ENCODE data around the gene LRBA.

LRBA gene

GRCh38 chr4:150345207-150345744, 669.8 kb downstream of the LRBA start:
- no peak for DNase-seq

DNA sequence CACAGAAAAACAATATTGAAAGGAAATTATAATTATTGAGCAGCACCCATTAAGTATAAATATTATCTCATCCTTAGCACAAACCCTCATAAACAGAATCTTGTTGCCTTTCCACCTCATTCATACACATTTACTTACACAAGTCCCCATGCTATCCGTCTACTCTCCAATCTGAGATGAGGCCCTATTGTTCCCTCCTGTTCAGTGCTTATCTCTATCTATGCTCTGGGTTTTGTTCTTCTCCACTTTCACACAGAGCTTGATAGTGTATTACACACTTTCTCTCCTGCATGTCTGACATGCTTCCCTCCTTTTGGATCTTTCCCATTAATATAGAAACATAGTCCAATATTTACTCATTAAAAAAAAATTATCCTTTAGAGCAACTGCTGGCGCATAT, 671.3 kb downstream of the LRBA start:
- DNase-seq = no peak

DNA sequence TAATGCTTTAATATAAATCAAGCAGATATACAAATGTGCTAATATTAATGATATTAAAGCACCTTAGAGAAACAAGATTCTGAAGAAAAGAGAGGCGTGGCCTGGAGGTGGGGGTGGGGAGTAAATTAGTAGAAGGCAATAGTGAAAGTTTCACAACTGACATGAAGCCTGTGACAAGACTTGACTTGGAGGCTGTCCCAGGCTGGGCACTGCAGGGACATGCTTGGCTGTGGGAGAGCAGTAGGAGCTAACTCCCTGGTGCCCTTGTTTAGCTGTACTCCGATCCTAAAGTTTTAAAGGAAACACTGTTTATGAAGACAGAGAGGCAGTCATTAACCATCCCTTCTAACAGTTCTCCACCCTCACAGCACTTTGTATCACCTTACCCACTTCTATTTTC, 672.1 kb downstream of the LRBA start:
- no peak for DNase-seq

DNA sequence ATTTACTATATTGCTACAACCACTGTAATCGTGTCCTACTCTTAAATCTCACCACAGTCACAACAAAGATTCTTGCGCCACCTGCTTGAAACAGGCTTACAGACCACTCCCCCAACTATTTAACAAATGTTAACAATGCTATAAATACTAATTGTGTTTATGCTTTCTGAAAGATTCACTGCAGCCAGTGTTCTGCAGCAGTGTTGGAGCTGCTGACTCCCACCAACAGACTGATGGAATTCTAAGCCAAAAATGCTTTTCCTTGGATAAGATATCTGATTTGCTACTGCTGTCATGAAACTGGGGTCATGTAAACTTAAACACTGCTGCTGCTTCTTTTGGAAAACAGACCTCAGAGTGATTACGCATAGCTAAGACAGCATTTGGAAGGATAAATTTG, 677.4 kb downstream of the LRBA start:
- DNase-seq = no peak

DNA sequence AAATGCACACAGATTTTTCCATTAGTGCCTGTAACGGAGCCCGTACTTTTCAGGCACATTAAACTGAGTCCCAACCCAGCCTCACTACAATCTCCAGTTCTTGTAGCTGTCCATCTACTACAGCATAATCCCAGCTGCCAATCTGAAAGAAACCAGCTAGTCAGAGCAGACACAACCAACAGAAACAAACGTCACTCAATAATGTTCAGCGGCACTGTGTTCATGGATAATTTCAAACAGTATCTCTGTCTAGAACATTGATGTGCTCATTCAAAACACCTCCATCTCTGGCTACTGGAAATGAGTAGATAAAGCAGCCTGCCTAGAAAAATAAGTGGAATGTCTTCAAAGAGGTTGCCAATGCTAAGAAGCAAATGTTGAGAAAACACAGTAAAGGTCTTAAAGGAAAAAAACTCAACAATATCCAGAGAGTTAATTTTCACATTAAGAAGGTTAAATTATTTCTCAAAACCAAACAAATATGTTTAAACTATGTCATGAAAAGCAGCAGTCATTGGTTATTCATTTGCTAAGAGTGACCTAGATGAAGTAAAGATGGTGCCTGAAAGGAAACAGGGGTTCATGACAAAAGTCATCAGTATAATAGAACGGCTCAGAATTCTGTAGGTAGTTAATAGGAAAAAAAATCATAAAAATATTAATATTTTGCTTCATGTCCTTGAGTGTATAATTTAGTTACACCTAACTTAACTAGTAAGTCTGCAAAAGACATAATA, 678.2 kb downstream of the LRBA start:
- DNase-seq = no peak

- DNase-seq = no peak
Measured at GRCh38 chr4:150332961-150333360, 682.1 kb downstream of the LRBA start.

DNA sequence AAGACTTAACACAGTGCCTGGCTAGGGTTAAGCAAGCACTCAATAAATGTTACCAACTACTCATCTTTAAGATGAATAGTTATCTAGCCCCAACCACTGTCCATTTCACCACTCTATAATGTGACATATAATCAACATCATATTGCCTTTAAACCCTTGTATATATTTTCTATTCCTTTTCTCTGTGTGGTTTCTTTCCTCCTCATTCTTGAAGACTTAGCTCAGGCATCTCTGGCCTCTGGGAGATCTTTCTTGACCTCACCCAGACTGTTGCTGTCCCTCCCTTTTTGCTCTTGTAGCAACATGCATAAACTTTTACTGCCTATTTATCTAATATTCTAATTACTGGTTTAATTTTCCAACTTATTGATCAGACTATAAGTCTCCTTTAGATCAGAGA, 683.0 kb downstream of the LRBA start:
- DNase-seq = no peak

- no peak for DNase-seq
Measured at GRCh38 chr4:150329373-150329772, 685.7 kb downstream of the LRBA start.

GRCh38 chr4:150328496-150328895, 686.6 kb downstream of the LRBA start:
- DNase-seq = no peak

DNA sequence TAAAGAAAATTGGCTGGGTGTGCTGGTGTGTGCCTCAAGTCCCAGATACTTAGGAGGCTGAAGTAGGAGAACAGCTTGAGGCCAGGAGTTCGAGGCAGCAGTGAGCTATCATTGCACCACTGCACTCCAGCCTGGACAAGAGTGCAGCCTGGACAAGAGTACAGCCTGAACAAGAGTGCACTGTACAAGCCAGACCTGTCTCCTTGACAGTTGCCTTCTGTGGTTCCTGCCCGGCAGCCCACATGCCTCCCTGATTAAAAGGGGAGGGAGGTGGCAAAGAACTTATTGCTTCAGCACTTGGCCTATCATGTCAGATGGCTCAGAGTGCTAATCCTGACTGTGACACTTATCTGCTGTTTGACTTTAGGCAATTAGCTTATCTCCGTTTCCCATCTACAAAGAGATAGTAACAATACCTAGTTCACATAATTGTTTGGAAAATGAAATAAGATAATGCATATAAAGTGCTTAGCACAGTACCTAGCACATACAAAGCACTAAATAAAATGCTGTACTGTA, 687.8 kb downstream of the LRBA start:
- no peak for DNase-seq

GRCh38 chr4:150325872-150326271, 689.2 kb downstream of the LRBA start:
- DNase-seq = no peak

DNA sequence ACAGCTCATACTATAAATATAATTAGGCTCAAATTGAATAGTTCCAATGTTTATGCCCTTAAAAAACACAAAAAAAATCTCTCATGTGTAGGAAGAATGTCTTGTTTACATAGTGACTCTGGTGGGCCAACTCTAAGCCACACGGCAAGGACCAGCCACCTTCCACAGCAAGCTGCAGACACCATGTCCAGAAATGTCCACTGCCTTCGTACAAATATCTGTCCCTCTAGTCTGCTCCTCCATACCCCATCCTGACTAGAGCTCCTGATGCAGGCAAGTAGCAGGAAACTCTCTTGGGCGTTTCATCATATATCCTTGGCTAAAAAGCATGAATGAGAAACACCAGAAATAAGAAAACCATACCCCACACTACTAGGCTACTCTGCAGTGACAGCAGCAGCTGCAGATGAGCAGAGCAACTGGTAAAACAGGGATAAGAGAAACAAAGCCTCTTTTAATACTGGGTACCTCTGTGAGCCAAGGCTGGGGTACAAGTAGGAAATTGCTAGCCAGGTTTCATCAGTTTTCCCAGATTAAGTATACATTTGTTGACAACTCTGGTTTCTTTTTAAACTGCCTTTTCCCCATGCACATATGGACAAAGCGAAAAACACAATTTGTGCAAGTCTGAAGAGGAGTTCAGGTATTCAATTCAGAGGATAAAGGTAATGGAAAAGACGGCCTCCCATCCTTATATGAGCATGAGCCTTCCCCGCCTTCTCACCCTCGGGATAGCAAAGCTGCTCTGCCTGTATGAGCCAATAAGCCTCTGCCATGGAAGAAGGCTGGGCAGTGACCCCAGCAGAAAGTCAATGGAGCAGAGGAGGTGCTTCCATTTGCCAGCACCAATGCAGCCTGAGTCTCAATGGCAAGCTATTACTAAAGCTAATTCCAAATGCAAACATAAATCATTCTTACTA, 691.4 kb downstream of the LRBA start:
- no peak for DNase-seq

DNA sequence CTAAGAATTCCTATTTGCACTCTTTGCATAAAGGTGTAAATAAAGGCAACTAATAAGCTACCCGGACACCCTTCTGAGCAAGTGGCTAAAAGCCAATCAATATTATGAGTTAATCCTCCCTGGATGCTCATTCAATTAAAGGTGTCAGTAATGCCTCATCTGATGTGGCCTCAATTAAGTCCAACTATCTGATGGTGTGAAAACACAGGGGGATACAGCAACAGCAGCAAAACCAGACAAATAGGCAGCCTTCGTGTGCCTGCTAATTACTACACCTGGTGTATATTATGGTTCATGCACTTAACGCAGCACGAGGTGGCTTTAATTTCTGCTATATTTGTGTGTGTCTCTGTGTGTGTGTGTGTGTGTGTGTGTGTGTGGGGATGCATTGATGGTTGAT, 692.4 kb downstream of the LRBA start:
- DNase-seq = no peak

DNA sequence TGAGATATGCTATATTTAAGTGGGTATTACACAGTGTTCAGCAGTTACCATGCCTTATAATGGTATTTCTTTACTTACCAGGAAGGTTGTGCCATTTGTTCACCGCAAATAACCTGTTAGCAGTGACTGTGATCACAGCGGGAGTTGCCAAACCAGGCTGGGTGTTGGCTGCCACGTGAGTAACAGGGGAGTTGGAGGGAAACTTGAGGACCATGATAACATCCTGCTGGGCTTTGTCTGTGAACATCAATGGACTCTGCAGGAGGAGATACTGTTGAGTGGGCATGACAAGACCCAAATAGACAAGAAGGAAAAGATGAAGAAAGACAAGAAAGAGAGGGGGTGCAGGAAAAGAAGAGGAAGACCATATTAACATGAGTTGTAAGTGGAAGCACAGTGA, 694.0 kb downstream of the LRBA start:
- no peak for DNase-seq

- DNase-seq = no peak
Measured at GRCh38 chr4:150318971-150319370, 696.1 kb downstream of the LRBA start.

DNA sequence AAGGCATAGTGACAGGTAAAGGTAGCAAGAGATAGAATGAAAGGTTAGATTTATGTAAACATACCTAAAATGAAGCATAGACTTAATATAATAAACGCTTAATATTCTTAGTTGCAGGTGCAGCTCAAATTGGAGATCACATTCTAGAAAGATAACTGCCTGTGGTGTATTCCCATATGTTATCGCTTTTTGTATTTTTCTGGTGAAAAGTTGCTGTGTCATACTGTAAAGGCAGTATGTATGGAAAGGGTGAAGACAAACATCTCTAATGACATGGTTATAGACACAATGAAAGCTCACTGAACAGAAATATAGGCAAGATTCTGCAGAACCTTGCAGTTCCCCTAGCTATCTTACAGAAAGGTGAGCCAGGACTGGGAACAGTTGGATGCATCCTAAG, 696.6 kb downstream of the LRBA start:
- no peak for DNase-seq

DNA sequence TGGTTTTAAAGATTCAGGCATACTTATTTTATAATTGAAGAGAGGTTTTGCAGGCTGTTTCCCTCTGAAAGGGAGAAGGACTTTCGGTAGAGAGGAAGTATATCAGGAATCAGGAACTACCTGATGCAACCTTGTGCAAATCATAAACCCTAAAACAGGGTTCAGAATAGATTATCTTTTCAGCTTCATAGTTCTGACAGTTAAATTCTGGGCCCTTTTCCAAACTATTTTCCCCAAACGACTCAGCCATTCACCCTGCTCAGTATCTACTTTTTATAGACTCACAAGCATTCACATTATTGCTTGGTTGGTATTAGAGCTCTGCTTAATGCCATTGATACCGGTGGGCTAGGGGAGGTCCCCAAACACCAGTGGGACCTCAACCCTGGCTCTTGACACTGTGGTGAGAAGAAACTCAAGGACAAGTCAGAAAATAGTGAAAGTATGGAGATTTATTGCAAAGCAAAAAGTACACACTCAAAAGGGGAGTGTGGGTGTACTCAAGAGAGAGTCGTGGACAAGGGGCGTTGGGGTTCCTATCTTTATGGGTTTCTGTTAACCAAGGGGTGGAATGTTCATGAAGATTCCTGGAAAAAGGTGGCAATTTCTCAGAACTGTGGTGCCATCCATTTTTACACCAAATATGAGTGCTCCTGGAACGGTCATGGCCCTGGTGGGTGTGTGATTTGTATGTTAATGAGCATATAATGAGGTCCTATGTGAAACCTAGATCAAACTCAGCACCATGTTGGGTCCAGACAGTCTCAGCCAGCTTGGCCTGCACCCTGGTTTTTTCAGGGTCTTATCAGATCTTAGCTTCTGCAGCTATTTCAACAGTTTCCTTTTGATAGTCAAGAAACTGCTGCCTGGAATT, 698.5 kb downstream of the LRBA start:
- DNase-seq = no peak

- no peak for DNase-seq
Measured at GRCh38 chr4:150315691-150316090, 699.4 kb downstream of the LRBA start.

GRCh38 chr4:150315175-150315574, 699.9 kb downstream of the LRBA start:
- DNase-seq = no peak

- DNase-seq = no peak
Measured at GRCh38 chr4:150314031-150314430, 701.1 kb downstream of the LRBA start.

GRCh38 chr4:150310159-150310895, 704.8 kb downstream of the LRBA start:
- DNase-seq = no peak

All from activated CD4-positive, alpha-beta T cell treated with anti-CD3 and anti-CD28 coated beads for 4 hours (primary cell).